Activated T-helper 17 cell treated with anti-CD3 and anti-CD28 coated beads, Interleukin-2, amount 50 U/mL, for 72 hours (primary cell): ENCODE measurements around the gene AXDND1. TPM values are rescaled to one million over a fixed set of nuclear protein-coding genes. Genes with fewer than 3 reads are reported as not detected.

ENCODE experiments used
- ATAC-seq: fragments of 150-1000 bp; cut with Tn5 transposase; replicated peaks from 2 replicates; pipeline ENCODE4 v1.10.0; 2021; ENCODE audit warnings: mild to moderate bottlenecking, moderate library complexity
- H3K27ac Mint-ChIP-seq: one replicate; pipeline ENCODE4 v1.8.0; 2022; ENCODE audit warnings: mixed read lengths
- H3K27me3 Mint-ChIP-seq: one replicate; pipeline ENCODE4 v1.8.0; 2022; ENCODE audit warnings: mixed read lengths
- H3K36me3 Mint-ChIP-seq: one replicate; pipeline ENCODE4 v1.8.0; 2022; ENCODE audit warnings: low read depth, mild to moderate bottlenecking, mixed read lengths
- H3K4me1 Mint-ChIP-seq: one replicate; pipeline ENCODE4 v1.8.0; 2022; ENCODE audit warnings: mixed read lengths
- H3K4me3 Mint-ChIP-seq: one replicate; pipeline ENCODE4 v1.8.0; 2022; ENCODE audit warnings: mild to moderate bottlenecking, mixed read lengths
- H3K9me3 Mint-ChIP-seq: one replicate; pipeline ENCODE4 v1.8.0; 2022; ENCODE audit warnings: mixed read lengths
- total RNA-seq, 2 donors: library from RNA; stranded (reverse); gene quantifications; one replicate each; pipeline ENCODE4 v1.2.3, GENCODE V29; 2022

Gene AXDND1, protein sequence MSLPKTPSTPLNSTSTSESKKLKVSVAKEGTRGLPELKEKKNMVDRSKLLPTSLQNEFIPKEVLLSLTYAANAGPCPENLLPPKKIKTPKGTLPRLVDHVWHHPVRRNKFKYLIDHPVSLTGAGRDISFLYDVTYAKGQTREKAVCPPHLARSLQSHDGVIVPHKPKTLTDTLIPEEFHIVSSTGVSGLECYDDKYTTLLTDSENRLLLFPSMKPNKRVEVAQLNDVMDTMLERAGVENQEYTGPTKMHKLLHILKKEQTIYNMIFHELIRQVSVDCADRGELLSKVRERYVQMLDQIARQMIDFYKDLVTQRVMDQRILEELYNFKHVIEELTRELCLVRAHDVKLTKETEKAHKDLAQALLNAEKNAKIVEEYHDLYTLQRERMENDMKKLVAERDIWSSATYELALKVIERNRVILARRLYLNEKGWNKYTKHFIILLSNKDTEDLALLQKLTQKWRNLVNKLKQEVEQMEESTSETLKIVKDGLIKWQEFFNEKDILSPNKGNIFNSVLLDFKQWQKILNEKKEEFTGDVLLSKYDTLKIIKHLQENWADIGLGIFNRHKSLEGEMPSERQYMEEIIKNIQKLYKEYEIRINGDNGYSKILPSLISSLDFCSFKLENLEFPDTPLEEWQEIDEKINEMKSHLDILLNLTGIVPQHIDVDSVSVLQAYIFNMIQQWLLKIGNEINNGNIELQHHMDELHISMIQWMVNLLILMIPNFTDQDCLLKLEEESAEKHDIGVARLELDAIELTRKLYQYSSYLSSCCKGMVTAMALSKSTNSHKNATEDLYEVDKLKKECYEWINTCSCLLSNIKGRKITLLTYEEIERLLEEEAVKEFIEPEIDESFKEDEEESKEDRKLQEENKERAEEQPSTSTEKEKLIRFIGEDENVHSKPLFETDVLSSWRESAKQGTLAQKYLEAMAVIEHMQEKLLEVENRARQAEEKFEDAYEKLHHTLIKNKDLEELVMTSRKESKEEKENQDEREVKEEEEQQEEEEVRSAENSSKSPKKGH
- total RNA-seq: not detected

GRCh38 chr1:179365342-179366092 is at the start of gene AXDND1:
Gene AXDND1, plus strand, starts transcription at chr1:179365971. Its CDS starts 539 bp downstream, at chr1:179366510.
- Mint-ChIP-seq H3K4me3 (peak within 1 kb of the TSS; percentile 95), H3K27me3 (no peaks in the 10 kb centered on the region), H3K9me3 (no peaks in the 10 kb centered on the region), H3K27ac (peak within 1 kb of the TSS; percentile 100), H3K36me3 (no peaks in the 10 kb centered on the region), H3K4me1 (no peaks in the 10 kb centered on the region)
- ATAC-seq: peak; percentile 97

DNA sequence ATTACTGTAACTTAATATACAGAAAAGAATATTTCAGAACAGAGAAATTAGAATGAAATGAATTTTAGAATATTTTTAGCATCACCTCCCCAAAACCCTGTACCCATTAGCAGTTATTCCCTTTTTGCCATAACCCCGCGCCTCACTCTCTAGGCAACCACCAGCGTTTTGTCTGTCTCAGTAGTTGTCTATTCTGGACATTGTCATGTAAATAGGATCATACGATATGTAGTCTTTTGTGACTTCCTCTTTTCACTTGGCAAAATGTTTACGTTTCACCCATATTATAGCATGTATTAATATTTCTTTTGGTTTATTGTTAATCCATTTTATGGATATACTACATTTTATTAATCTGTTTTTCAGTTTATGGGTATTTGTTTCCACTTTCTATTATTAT is 47.3 kb upstream of the AXDND1 start:
- Mint-ChIP-seq H3K36me3 (peaks cover 80% of the 10 kb centered on the region), H3K27ac (no peak overlapping the region), H3K4me3 (no peak overlapping the region), H3K9me3 (no peaks in the 10 kb centered on the region), H3K4me1 (peaks cover 11% of the 10 kb centered on the region), H3K27me3 (no peaks in the 10 kb centered on the region)
- ATAC-seq: no peak

DNA sequence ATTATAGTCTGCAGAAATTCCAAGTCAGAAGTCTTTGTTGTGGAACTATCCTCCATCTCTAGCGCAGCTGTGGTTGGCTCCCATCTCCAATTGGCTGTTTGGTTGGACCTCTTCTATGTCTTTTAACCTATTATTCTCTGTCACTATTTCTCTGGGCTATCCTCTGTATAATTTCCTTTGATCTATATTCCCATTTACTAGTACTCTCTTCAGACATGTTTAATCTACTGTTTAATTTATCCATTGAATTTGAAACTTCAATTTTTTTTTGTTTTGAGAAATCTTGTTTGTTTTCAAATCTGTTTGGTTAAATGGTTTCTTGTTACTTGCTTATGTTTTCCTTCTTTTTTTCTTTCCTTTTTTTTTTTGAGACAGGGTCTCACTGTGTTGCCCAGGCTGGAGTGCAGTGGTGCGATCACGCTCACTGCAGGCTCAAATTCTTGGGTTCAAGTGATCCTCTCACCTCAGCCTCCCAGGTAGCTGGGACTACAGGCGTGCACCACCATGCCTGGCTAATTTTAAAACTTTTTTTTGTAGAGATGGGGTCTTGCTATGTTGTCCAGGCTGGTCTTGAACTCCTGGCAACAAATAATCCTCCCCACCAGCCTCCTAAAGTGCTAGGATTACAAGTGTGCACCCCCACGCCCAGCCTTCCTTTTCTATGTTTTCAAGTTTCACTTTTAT is 44.1 kb upstream of the AXDND1 start:
- H3K9me3 Mint-ChIP-seq: no peaks in the 10 kb centered on the region
- no peak for ATAC-seq
- H3K4me3 Mint-ChIP-seq: no peak overlapping the region
- no peaks in the 10 kb centered on the region for H3K27me3 Mint-ChIP-seq
- H3K36me3 Mint-ChIP-seq: peaks cover 84% of the 10 kb centered on the region
- H3K27ac Mint-ChIP-seq: peak overlapping the region; percentile 53
- peaks cover 10% of the 10 kb centered on the region for H3K4me1 Mint-ChIP-seq

DNA sequence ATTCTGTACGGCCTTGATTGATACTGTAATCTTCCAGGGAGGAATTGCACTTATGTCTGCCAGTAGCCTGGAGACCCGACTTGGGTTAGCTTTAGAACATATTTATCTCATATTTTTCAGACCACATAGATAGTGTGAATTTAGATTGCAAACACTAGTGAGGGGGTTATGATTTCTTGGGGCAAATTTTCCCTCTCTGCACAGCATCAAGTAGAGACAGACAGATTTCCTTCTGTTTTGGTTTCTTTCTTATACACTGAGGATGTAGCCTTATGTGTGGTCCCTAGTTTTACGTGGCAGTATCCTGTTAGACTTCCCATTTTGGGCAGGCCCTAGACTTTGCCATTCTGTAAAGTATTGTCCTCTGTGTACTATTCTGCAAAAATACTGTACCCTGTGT is 43.2 kb upstream of the AXDND1 start:
- no peak overlapping the region for H3K4me3 Mint-ChIP-seq
- H3K27me3 Mint-ChIP-seq: no peaks in the 10 kb centered on the region
- no peaks in the 10 kb centered on the region for H3K9me3 Mint-ChIP-seq
- H3K4me1 Mint-ChIP-seq: peaks cover 10% of the 10 kb centered on the region
- peaks cover 88% of the 10 kb centered on the region for H3K36me3 Mint-ChIP-seq
- no peak for ATAC-seq
- H3K27ac Mint-ChIP-seq: peak overlapping the region; percentile 53

DNA sequence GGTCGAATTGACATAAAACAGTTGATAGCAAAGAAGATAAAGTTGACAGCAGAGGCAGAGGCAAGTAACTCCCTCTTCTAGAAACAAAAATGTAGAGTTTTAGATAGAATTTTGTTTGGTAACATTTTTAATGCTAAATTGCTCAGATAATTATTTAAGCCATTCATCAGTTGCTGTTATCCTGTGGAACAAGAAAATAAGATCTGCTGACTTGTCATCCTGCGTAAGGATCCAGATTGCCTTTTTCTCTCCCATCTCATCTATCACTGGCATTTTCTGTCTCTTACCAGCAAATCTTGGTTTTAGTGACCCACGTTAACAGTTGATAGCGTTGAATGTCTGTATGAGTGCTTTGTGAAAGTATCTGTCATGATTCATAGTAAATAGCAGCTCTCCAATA is 42.3 kb upstream of the AXDND1 start:
- Mint-ChIP-seq H3K4me1 (peaks cover 10% of the 10 kb centered on the region), H3K4me3 (no peak overlapping the region), H3K27me3 (no peaks in the 10 kb centered on the region), H3K9me3 (no peaks in the 10 kb centered on the region), H3K27ac (no peak overlapping the region), H3K36me3 (peaks cover 88% of the 10 kb centered on the region)
- ATAC-seq: no peak

GRCh38 chr1:179325836-179326235 is 39.9 kb upstream of the AXDND1 start:
- no peaks in the 10 kb centered on the region for H3K27me3 Mint-ChIP-seq
- no peak for ATAC-seq

DNA sequence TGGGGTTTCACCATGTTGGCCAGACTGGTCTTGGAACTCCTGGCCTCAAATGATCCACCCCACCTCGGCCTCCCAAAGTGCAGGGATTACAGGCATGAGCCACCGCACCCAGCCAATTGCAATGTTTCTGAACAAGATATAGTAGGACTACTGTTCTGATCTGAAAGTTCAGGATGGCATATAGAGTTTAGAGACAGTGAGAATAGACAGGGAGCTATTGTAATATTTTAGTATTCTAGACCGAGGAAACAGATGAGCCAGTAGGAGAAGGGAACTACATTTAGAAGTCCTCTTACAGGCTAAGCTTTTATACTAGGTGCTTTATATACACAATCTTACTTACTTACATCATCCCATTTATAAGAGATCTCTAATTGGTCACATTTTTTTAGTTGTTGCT is 39.0 kb upstream of the AXDND1 start:
- ATAC-seq: no peak
- Mint-ChIP-seq H3K4me3 (no peak overlapping the region), H3K9me3 (no peaks in the 10 kb centered on the region), H3K27me3 (no peaks in the 10 kb centered on the region), H3K4me1 (peaks cover 16% of the 10 kb centered on the region), H3K27ac (no peak overlapping the region), H3K36me3 (peaks cover 79% of the 10 kb centered on the region)

More at GRCh38 chr1:179325836-179326235, 39.9 kb upstream of the AXDND1 start:
- Mint-ChIP-seq H3K4me3 (no peak overlapping the region), H3K9me3 (no peaks in the 10 kb centered on the region), H3K36me3 (peaks cover 88% of the 10 kb centered on the region), H3K4me1 (peaks cover 16% of the 10 kb centered on the region), H3K27ac (no peak overlapping the region)

GRCh38 chr1:179327196-179327595 is 38.6 kb upstream of the AXDND1 start:
- Mint-ChIP-seq H3K27me3 (no peaks in the 10 kb centered on the region), H3K4me3 (no peak overlapping the region), H3K36me3 (peaks cover 74% of the 10 kb centered on the region), H3K4me1 (peaks cover 13% of the 10 kb centered on the region), H3K9me3 (no peaks in the 10 kb centered on the region), H3K27ac (no peak overlapping the region)
- ATAC-seq: no peak

- peaks cover 74% of the 10 kb centered on the region for H3K36me3 Mint-ChIP-seq
- peaks cover 10% of the 10 kb centered on the region for H3K4me1 Mint-ChIP-seq
- no peaks in the 10 kb centered on the region for H3K9me3 Mint-ChIP-seq
- no peaks in the 10 kb centered on the region for H3K27me3 Mint-ChIP-seq
- H3K4me3 Mint-ChIP-seq: no peak overlapping the region
- ATAC-seq: no peak
- no peak overlapping the region for H3K27ac Mint-ChIP-seq
Measured at GRCh38 chr1:179327679-179328078, 38.1 kb upstream of the AXDND1 start.

GRCh38 chr1:179329862-179330261 is 35.9 kb upstream of the AXDND1 start:
- Mint-ChIP-seq H3K36me3 (peaks cover 73% of the 10 kb centered on the region), H3K27me3 (no peaks in the 10 kb centered on the region), H3K4me3 (no peak overlapping the region), H3K4me1 (peaks cover 18% of the 10 kb centered on the region), H3K27ac (no peak overlapping the region), H3K9me3 (no peaks in the 10 kb centered on the region)
- no peak for ATAC-seq

- Mint-ChIP-seq H3K9me3 (no peaks in the 10 kb centered on the region), H3K4me3 (no peak overlapping the region), H3K36me3 (peaks cover 55% of the 10 kb centered on the region), H3K27ac (peak overlapping the region; percentile 47), H3K4me1 (peaks cover 13% of the 10 kb centered on the region), H3K27me3 (no peaks in the 10 kb centered on the region)
- ATAC-seq: peak; percentile 80
Measured at GRCh38 chr1:179334440-179334839, 31.3 kb upstream of the AXDND1 start.

DNA sequence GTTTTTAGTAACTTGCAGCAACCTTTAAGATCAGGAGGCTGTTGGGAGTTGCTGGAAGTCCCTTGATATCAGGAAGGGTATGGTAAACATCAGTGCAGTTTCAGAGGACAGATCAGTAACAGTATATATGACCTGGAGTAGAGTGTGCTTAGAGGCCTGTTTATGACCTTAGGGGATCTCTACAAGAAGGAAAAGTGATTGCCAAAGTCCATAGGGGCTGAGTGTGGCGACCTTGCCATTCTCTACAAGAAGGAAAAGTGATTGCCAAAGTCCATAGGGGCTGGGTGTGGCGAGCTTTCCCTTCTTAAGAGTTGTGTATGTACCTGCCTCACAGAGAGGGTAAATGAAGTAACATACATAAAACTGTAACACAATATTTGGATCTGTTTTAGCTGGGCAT is 28.5 kb upstream of the AXDND1 start:
- Mint-ChIP-seq H3K4me3 (no peak overlapping the region), H3K9me3 (no peaks in the 10 kb centered on the region), H3K4me1 (peaks cover 7% of the 10 kb centered on the region), H3K27ac (peak overlapping the region; percentile 10), H3K27me3 (no peaks in the 10 kb centered on the region), H3K36me3 (peaks cover 71% of the 10 kb centered on the region)
- ATAC-seq: no peak

DNA sequence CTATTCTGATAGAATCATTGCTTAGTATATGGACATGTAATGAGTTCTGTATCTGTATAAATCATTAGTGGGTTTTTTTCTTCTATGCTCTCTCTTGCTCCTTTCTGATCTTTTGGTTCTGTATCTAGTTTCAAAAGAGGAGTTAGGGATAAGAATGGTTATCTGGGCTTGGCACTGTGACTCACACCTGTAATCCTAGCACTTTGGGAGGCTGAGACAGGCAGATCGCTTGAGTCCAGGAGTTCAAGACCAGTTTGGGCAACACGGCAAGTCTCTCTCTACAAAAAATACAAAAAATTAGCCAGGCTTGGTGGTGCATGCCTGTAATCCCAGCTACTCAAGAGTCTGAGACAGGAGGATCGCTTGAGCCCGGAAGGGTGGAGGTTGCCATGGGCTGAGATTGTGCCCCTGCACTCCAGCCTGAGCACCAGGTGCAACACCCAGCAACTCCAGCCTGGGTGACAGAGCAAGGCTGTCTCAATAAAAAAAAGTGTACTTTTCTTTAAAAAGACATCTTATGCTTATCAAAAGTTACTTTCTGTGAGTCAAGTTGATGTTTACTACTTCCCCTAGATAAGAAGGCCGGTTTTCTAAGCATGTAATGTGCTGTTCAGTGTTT is 27.7 kb upstream of the AXDND1 start:
- no peak for ATAC-seq
- Mint-ChIP-seq H3K4me3 (no peak overlapping the region), H3K27ac (peak overlapping the region; percentile 0), H3K36me3 (peaks cover 71% of the 10 kb centered on the region), H3K4me1 (peaks cover 7% of the 10 kb centered on the region), H3K27me3 (no peaks in the 10 kb centered on the region), H3K9me3 (no peaks in the 10 kb centered on the region)
